B cell (primary cell): Measurements from ENCODE around the gene ABHD14A. TPM values are rescaled to one million over a fixed set of nuclear protein-coding genes. Genes with fewer than 3 reads are reported as not detected.
"Not testable (repeated sequence)": the region's sequence is repeated elsewhere in the genome, so short reads cannot be mapped to it uniquely, and the experiment has no call there.

Experiments
- ATAC-seq: fragments of 200-7000 bp; cut with Tn5 transposase; one replicate; pipeline ENCODE4 v1.10.0; 2021; ENCODE audit warnings: low read depth, mild to moderate bottlenecking, moderate number of reproducible peaks, moderate library complexity
- CTCF ChIA-PET: fragments of 350-600 bp; sonication (Branson Sonifier 250); formaldehyde crosslinking; loops from one replicate; lab custom pipeline; 2021; ENCODE audit warnings: antibody characterized with exemption, inconsistent platforms; lab: Charles Lee
- POLR2A ChIA-PET: fragments of 350-600 bp; sonication (Branson Sonifier 250); formaldehyde crosslinking; loops from one replicate; lab custom pipeline; 2021; ENCODE audit warnings: antibody characterized with exemption; lab: Charles Lee
- DNase-seq: peaks from one replicate; pipeline ENCODE4 v3.0.0; 2013
- H2AFZ ChIP-seq: 2 replicates; pipeline ENCODE4 v1.6.1; 2012; ENCODE audit warnings: mild to moderate bottlenecking, low read depth, low read length; ENCODE audit not compliant: insufficient read depth, poor library complexity, severe bottlenecking
- H3K27ac ChIP-seq, 2 donors: 1 replicate in 1 of 2; 2 replicates in 1 of 2; pipeline ENCODE4 v1.5.1; 2012 to 2013; ENCODE audit warnings: low read length in 2 of 2, mild to moderate bottlenecking in 2 of 2, moderate library complexity in 1 of 2
- H3K27me3 ChIP-seq, 4 experiments: fragments of 200-600 bp in 1 of 4; sonication (generic) in 1 of 4; replicated peaks in 1 of 4; 1 replicate in 2 of 4; 2 replicates in 2 of 4; pipeline versions ENCODE4 v1.6.1 to v1.7.0; 2013 to 2016; ENCODE audit warnings: low read length in 3 of 4, mild to moderate bottlenecking in 2 of 4, mixed read lengths in 1 of 4, moderate library complexity in 1 of 4; ENCODE audit not compliant: insufficient read depth in 4 of 4, control insufficient read depth in 3 of 4; ENCODE audit errors: control extremely low read depth in 1 of 4
- H3K36me3 ChIP-seq, 2 experiments: replicated peaks in 1 of 2; 1 replicate in 1 of 2; 2 replicates in 1 of 2; pipeline versions ENCODE4 v1.6.1 to v1.7.1; 2013; ENCODE audit warnings: low read length in 1 of 2; ENCODE audit not compliant: insufficient read depth in 2 of 2, control insufficient read depth in 1 of 2; ENCODE audit errors: control extremely low read depth in 1 of 2, extremely low read depth in 1 of 2
- H3K4me1 ChIP-seq, 2 donors: fragments of 200-600 bp in 1 of 2; sonication (generic) in 1 of 2; 1 replicate in 1 of 2; 2 replicates in 1 of 2; pipeline versions ENCODE4 v1.5.1 to v1.6.1; 2013 to 2017; ENCODE audit warnings: low read length in 2 of 2; ENCODE audit not compliant: control insufficient read depth in 2 of 2, insufficient read depth in 2 of 2
- H3K4me2 ChIP-seq: replicated peaks from 2 replicates; pipeline ENCODE3; 2012; ENCODE audit warnings: mild to moderate bottlenecking, low read depth, low read length; ENCODE audit not compliant: poor library complexity, severe bottlenecking
- H3K4me3 ChIP-seq, 5 experiments: fragments of 200-600 bp in 1 of 5; sonication (generic) in 1 of 5; 1 replicate in 3 of 5; 2 replicates in 2 of 5; pipeline versions ENCODE4 v1.5.1 to v1.7.0; 2011 to 2016; ENCODE audit warnings: low read length in 4 of 5, mild to moderate bottlenecking in 4 of 5, low read depth in 2 of 5, control low read depth in 1 of 5, moderate library complexity in 1 of 5; ENCODE audit not compliant: insufficient read depth in 1 of 5; ENCODE audit errors: control extremely low read depth in 1 of 5, extremely low read depth in 1 of 5
- H3K79me2 ChIP-seq: fragments of 200-600 bp; sonication (generic); one replicate; pipeline ENCODE4 v1.6.0; 2016; ENCODE audit warnings: low read length; ENCODE audit not compliant: control insufficient read depth, insufficient read depth
- H3K9ac ChIP-seq: fragments of 200-600 bp; sonication (generic); 2 replicates; pipeline ENCODE4 v1.6.1; 2017; ENCODE audit warnings: mild to moderate bottlenecking, low read length, moderate library complexity
- H3K9me3 ChIP-seq, 3 donors: one replicate each; pipeline versions ENCODE4 v1.6.1 to v1.7.1; 2013; ENCODE audit warnings: low read length in 2 of 3; ENCODE audit not compliant: control insufficient read depth in 2 of 3, insufficient read depth in 1 of 3; ENCODE audit errors: control extremely low read depth in 1 of 3
- H4K20me1 ChIP-seq: 2 replicates; pipeline ENCODE4 v1.6.0; 2012; ENCODE audit warnings: mild to moderate bottlenecking, low read length; ENCODE audit not compliant: insufficient read depth, control insufficient read depth, poor library complexity, severe bottlenecking
- H3K27ac Mint-ChIP-seq: one replicate; pipeline ENCODE4 v1.8.0; 2021; ENCODE audit warnings: mixed read lengths
- H3K27me3 Mint-ChIP-seq: one replicate; pipeline ENCODE4 v1.8.0; 2021; ENCODE audit warnings: mixed read lengths
- H3K4me1 Mint-ChIP-seq: one replicate; pipeline ENCODE4 v1.8.0; 2021; ENCODE audit warnings: mixed read lengths
- H3K4me3 Mint-ChIP-seq: one replicate; pipeline ENCODE4 v1.8.0; 2021; ENCODE audit warnings: mixed read lengths
- H3K9me3 Mint-ChIP-seq: one replicate; pipeline ENCODE4 v1.8.0; 2022; ENCODE audit warnings: mixed read lengths; ENCODE audit not compliant: insufficient read depth
- CTCF ChIP-seq: fragments of 200-600 bp; IDR thresholded peaks from one replicate; pipeline ENCODE4 v1.8.0; 2022; ENCODE audit warnings: antibody characterized with exemption, mild to moderate bottlenecking
- EZH2 ChIP-seq: IDR thresholded peaks from 2 replicates; pipeline ENCODE4 v1.6.1; 2012; ENCODE audit warnings: borderline replicate concordance, low read depth, mild to moderate bottlenecking, moderate library complexity, low read length; ENCODE audit not compliant: insufficient read depth, poor library complexity, severe bottlenecking
- WGBS: methylation state at CpG from one replicate; pipeline ENCODE4 v1.1.5; 2013; ENCODE audit warnings: missing lambda C conversion rate; ENCODE audit not compliant: insufficient coverage; 5-methylcytosine and 5-hydroxymethylcytosine counted together
- intact Hi-C: fragments of 100-400 bp; cut with micrococcal nuclease; formaldehyde crosslinking; loops from one replicate; pipeline ENCODE4 v1.10.0; 2022
- polyA plus RNA-seq: library from polyadenylated mRNA; depleted of rRNA; stranded (reverse); fragments of >200 nt; gene quantifications from 2 replicates; pipeline ENCODE4 v1.2.3, GENCODE V29; 2012
- total RNA-seq, 2 donors: library from RNA; stranded (reverse); fragments of 120-200 nt in 1 of 2; gene quantifications; 1 replicate in 1 of 2; 2 replicates in 1 of 2; pipeline versions ENCODE4 v1.2.3 to v1.2.4, GENCODE V29; 2013 to 2022

ABHD14A gene
- total and polyA plus RNA-seq, 2 donors (not counting 1 experiment from before 2014, with no cell fraction given) = 11.9 to 28.8 TPM

- peaks cover 13 to 16% of the 10 kb centered on the region in 2 donors for H3K4me1 ChIP-seq
- H3K9ac ChIP-seq, H3K27me3 Mint-ChIP-seq, DNase-seq, H3K4me3 Mint-ChIP-seq, H3K27ac ChIP-seq, ATAC-seq, H3K27me3 ChIP-seq, intact Hi-C loops, H3K4me3 ChIP-seq, H3K9me3 Mint-ChIP-seq, H2AFZ ChIP-seq, H3K9me3 ChIP-seq, H3K4me2 ChIP-seq, H3K27ac Mint-ChIP-seq: not testable (repeated sequence)
- POLR2A ChIA-PET = interaction anchor here (0.6 to 2.9 kb wide), 2 partner anchors 8 to 34 kb away, joined by 4 to 8 read pairs; partner anchors contain the start of gene ACY1
- CTCF ChIA-PET = interaction anchor here (2.5 kb wide), 1 partner anchor 8 kb away, joined by 15 read pairs; the partner anchor contains the start of gene ACY1
- 97% methylated on average over 32 of the region's 38 CpGs for WGBS
- H3K36me3 ChIP-seq = peaks cover 0 to 26% of the 10 kb centered on the region in 2 experiments
- peaks cover 28% of the 10 kb centered on the region for H3K4me1 Mint-ChIP-seq
- H3K79me2 ChIP-seq = peaks cover 15% of the 10 kb centered on the region
- peaks cover 37% of the 10 kb centered on the region for H4K20me1 ChIP-seq
Measured at GRCh38 chr3:51990501-51990971, 15.7 kb downstream of the ABHD14A start.

- DNase-seq = no peak
- peaks cover 17% of the 10 kb centered on the region for H3K79me2 ChIP-seq
- TF ChIP-seq CTCF (no peak), EZH2 (no peak)
- H3K36me3 ChIP-seq = peaks cover 0 to 26% of the 10 kb centered on the region in 2 experiments
- no peak overlapping the region for H3K4me3 ChIP-seq
- H3K4me1 ChIP-seq = peaks cover 13 to 19% of the 10 kb centered on the region in 2 donors
- ChIA-PET CTCF (interaction anchor here (0.6 to 2.5 kb wide), 4 partner anchors 9 to 29 kb away, joined by 3 to 15 read pairs (median 4); partner anchors contain the start of gene ACY1), POLR2A (interaction anchor here (2.9 kb wide), 1 partner anchor 9 kb away, joined by 8 read pairs; the partner anchor contains the start of gene ACY1)
- Mint-ChIP-seq H3K27ac (no peak overlapping the region), H3K4me3 (no peak overlapping the region), H3K4me1 (peaks cover 33% of the 10 kb centered on the region), H3K9me3 (no peaks in the 10 kb centered on the region), H3K27me3 (no peaks in the 10 kb centered on the region)
- intact Hi-C loops = no loop called here
- peaks cover 37% of the 10 kb centered on the region for H4K20me1 ChIP-seq
- no peak overlapping the region for H3K27ac ChIP-seq
- no peaks in the 10 kb centered on the region for H3K27me3 ChIP-seq
- H3K9me3 ChIP-seq = no peaks in the 10 kb centered on the region
- no peak for ATAC-seq
- no peak overlapping the region for H3K4me2 ChIP-seq
- WGBS = 100% methylated on average over 2 of the region's 3 CpGs
- H2AFZ ChIP-seq = no peak overlapping the region
- no peak overlapping the region for H3K9ac ChIP-seq
Measured at GRCh38 chr3:51992017-51992682, 17.3 kb downstream of the ABHD14A start.

DNA sequence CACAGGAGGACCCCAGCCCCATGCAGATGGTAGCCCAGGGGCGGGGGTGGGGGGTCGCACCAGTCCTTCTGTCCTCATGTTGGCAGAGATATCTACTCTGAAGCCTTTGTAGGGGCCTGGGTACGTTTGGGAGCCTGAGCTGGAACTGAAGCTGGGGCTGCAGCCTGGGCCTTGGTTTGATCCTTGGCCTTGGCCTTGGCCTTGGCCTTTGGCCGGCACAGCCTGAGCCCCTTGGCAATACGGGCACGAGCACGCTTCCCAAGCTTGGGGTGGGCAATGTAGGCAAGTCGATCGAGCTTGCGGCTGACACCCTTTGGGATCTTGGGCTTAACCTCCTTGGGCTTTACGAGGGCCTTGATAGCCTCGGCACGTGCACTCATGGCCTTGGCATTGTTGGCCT lies 18.8 kb downstream of the ABHD14A start:
- Histone ChIP-seq H4K20me1 (peaks cover 37% of the 10 kb centered on the region), H3K79me2 (peaks cover 17% of the 10 kb centered on the region), H3K4me1 (peaks cover 13 to 19% of the 10 kb centered on the region in 2 donors), H3K36me3 (peaks cover 0 to 26% of the 10 kb centered on the region in 2 experiments)
- CTCF ChIA-PET = interaction anchor here (1.2 kb wide), 1 partner anchor 151 kb away, joined by 3 read pairs; no protein-coding TSS in a partner anchor
- H3K4me3 Mint-ChIP-seq = peak overlapping the region; percentile 100
- 92% methylated on average over 6 of the region's 13 CpGs for whole genome bisulfite sequencing
- H3K4me3 ChIP-seq, DNase-seq, H3K9me3 Mint-ChIP-seq, H3K4me2 ChIP-seq, H3K27me3 ChIP-seq, H3K27ac ChIP-seq, H3K27me3 Mint-ChIP-seq, H3K9me3 ChIP-seq, ATAC-seq, H2AFZ ChIP-seq, H3K9ac ChIP-seq: not testable (repeated sequence)
- H3K4me1 Mint-ChIP-seq = peaks cover 33% of the 10 kb centered on the region
- peak overlapping the region; percentile 26 for H3K27ac Mint-ChIP-seq
- intact Hi-C loops = loop anchor here (2.0 kb wide), 2 partner anchors 19 to 543 kb away; partner anchors contain the start of genes ABHD14A, ABHD14B and UQCC5
- POLR2A ChIA-PET = interaction anchor here (2.5 kb wide), 1 partner anchor 11 kb away, joined by 25 read pairs; the partner anchor contains the start of gene ACY1
